HFF-Myc (cell line): ENCODE measurements around the gene NOC4L.

Source experiments
- DNase-seq: peaks from one replicate; pipeline ENCODE4 v3.0.0-alpha.2; 2011; ENCODE audit warnings: low read depth; ENCODE audit errors: extremely low read depth
- H3K4me3 ChIP-seq: replicated peaks from 2 replicates; pipeline ENCODE4 v1.5.1; 2011; ENCODE audit warnings: low read depth, mild to moderate bottlenecking, control low read depth, low read length
- TF ChIP-seq, protein P1 (sequence below): IDR thresholded peaks from 2 replicates; pipeline ENCODE4 v1.5.1; 2012; ENCODE audit warnings: mild to moderate bottlenecking, low read depth, low read length, control low read depth; ENCODE audit errors: missing control alignments

NOC4L gene

DNA sequence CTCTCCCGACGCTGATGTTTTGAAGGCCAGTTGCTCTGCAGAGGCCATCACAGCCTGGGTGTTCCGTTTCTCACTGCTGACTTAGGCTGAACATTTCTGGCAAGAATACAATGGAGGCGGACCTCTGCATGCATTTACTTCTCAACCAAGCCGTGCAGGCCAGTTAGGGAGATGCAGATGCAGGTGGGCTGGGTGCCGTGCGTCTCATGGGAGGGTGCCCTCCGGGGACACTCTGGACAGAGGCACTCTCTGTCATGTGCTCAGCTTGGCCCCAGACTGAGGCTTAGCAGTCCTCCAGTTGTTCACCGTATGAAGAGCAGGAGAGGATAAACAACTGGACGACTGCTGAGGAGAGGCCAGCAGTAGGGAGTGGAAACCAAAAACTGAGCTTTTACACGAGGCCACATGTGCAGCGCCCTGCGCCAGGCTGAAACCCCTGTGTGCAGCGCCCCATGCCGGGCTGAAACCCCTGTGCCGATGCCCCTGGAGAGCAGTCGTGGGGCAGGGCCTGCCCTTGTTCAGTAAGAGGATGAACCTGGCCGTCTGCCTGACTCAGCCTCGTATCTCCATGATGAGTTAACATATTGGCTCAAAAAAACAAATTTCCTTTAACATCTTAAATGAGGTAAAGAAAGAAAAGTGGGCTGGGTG lies 32.5 kb upstream of the NOC4L start:
- TF ChIP-seq, protein P1, sequence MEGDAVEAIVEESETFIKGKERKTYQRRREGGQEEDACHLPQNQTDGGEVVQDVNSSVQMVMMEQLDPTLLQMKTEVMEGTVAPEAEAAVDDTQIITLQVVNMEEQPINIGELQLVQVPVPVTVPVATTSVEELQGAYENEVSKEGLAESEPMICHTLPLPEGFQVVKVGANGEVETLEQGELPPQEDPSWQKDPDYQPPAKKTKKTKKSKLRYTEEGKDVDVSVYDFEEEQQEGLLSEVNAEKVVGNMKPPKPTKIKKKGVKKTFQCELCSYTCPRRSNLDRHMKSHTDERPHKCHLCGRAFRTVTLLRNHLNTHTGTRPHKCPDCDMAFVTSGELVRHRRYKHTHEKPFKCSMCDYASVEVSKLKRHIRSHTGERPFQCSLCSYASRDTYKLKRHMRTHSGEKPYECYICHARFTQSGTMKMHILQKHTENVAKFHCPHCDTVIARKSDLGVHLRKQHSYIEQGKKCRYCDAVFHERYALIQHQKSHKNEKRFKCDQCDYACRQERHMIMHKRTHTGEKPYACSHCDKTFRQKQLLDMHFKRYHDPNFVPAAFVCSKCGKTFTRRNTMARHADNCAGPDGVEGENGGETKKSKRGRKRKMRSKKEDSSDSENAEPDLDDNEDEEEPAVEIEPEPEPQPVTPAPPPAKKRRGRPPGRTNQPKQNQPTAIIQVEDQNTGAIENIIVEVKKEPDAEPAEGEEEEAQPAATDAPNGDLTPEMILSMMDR: no peak
- H3K4me3 ChIP-seq: no peak overlapping the region
- no peak for DNase-seq

DNA sequence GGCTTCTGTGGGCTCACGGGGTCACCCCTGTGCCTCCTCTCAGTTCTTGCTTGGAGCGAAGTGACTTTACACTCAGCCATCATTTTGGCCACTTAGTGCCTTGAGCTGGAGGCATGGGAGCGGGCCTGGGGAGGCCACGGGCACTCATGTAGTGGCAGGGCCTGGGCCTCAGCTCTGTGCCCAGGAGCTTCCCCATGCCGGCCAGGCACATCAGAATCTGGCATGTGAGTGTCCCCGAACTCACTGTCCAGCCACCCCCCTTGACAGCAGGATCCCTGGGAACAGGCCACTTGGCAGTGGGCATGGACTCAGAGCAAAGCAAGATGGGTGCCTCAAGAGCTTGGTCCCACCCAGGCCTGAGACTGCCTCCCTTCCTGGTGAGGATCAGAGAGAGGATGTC lies 29.6 kb upstream of the NOC4L start:
- TF ChIP-seq, protein P1: no peak
- no peak for DNase-seq
- H3K4me3 ChIP-seq: no peak overlapping the region

DNA sequence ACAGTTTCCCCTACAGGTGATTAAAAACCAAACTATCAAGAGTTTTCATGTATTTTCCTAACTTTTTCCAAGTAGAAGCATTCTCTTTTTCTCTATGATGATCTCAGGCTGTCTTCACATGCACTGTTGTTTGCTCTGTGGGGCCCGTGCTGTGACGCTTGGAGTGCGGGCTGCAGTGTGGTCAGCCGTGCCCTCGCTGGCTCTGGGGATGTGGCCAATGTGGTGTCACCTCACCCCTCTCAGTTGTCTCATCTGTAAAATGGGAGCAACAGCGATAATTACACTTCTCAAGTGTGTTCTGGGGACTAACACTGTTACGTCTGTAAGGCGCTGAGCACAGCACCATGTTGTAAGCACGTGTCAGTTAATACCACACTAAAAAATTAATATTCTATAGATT lies 28.8 kb upstream of the NOC4L start:
- TF ChIP-seq, protein P1: no peak
- no peak overlapping the region for H3K4me3 ChIP-seq
- no peak for DNase-seq

DNA sequence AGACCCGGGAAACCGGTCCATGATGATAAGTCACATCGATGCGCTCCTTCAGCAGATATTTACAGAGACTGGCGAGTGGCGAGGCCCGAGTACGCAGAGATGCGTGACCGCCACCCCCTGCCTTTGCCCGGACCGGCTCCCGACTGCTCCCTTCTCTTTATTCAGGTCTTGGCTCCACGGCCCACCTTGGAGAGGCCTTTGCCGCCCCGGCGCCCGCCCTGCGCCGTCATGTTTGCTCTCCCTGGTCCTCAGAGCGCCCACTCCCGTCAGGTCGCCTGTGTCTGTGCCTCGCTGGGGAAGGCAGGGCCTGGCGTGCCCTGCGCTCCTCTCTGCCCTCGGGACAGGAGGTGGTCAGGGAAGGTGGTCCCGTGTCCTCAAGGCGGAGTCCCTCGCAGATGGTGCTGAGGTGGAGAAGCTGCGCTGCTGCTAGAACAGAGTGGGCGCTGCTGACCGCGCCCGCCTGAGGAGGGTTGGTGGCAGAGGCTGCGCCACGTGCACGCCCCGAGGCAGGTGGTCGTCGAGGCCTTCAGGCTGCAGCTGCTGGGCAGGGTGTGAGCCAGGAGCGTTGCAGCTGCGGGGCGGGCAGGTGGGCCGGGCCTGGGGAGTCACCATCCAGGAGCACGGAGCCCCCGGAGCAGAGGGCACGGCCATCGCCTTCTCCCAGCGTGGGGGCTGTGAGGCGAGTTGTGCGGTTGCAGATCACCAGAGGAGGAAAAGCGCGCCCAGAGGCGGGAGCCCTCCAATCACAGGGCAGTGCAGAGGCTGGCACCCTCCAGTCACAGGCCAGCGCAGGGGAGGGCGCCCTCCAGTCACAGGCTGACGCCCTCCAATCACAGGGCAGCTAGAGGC lies 27.3 kb upstream of the NOC4L start:
- no peak overlapping the region for H3K4me3 ChIP-seq
- TF ChIP-seq, protein P1: no peak
- DNase-seq: no peak

DNA sequence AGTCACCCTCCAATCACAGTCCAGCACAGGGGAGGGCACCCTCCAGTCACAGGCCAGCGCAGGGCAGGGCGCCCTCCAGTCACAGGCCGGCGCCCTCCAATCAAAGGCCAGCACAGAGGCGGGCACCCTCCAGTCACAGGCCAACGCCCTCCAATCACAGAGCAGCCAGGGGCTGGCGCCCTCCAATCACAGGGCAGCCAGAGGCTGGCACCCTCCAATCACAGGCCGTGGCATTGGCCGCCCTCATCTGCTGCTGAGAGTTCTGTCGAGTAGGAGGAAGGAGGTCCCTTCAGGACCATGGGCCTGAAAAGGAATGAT lies 26.7 kb upstream of the NOC4L start:
- no peak overlapping the region for H3K4me3 ChIP-seq
- no peak for DNase-seq
- TF ChIP-seq, protein P1: no peak

DNA sequence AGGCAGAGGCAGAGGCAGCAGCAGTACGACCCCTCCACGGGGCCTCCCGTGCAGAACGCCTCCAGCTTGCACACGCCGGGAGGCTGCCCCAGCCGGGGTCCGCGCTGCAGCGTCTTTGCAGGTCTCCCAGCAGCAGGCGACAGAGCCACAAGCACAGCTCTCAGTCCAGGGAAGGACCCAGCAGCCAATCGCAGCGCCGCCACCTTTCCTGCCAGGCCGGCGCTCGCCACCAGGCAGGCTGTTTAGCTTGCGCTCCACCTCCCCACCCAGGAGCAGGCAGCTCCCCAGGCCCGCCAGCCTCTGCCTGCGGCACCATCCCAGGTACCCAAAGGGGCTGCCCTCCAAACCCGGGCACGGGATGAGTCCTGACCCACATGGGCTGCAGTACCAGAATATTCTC lies 25.4 kb upstream of the NOC4L start:
- H3K4me3 ChIP-seq: no peak overlapping the region
- DNase-seq: no peak
- TF ChIP-seq, protein P1: no peak
